Natural killer cell (primary cell): Measurements from ENCODE around the gene OR1N1. TPM values are rescaled to one million over a fixed set of nuclear protein-coding genes. Genes with fewer than 3 reads are reported as not detected.

Experiments used
- ATAC-seq, 3 donors: fragments of 150-1000 bp in 2 of 3; fragments of 200-7000 bp in 1 of 3; cut with Tn5 transposase; 1 replicate in 1 of 3; 2 replicates in 2 of 3; pipeline ENCODE4 v1.10.0; 2021; ENCODE audit warnings: mild to moderate bottlenecking in 2 of 3, moderate library complexity in 2 of 3
- DNase-seq, 2 donors: peaks; one replicate each; pipeline versions ENCODE4 v3.0.0 to v3.0.0-alpha.2; 2013 to 2021; ENCODE audit warnings: mixed read lengths in 1 of 2
- H3K27ac ChIP-seq: one replicate; pipeline ENCODE4 v1.5.1; 2013; ENCODE audit warnings: mild to moderate bottlenecking, low read length
- H3K27me3 ChIP-seq: one replicate; pipeline ENCODE4 v1.6.1; 2013; ENCODE audit warnings: low read length; ENCODE audit not compliant: control insufficient read depth, insufficient read depth
- H3K36me3 ChIP-seq: one replicate; pipeline ENCODE4 v1.6.1; 2013; ENCODE audit warnings: low read length; ENCODE audit not compliant: control insufficient read depth, insufficient read depth
- H3K4me1 ChIP-seq: one replicate; pipeline ENCODE4 v1.6.1; 2013; ENCODE audit warnings: low read length; ENCODE audit not compliant: control insufficient read depth, insufficient read depth
- H3K4me3 ChIP-seq: one replicate; pipeline ENCODE4 v1.5.1; 2013; ENCODE audit warnings: low read length
- H3K9me3 ChIP-seq: one replicate; pipeline ENCODE4 v1.6.1; 2013; ENCODE audit warnings: low read length; ENCODE audit not compliant: control insufficient read depth, insufficient read depth
- H3K27ac Mint-ChIP-seq, 2 donors: one replicate each; pipeline ENCODE4 v1.8.0; 2022; ENCODE audit warnings: mild to moderate bottlenecking in 2 of 2, mixed read lengths in 2 of 2, moderate library complexity in 1 of 2
- H3K27me3 Mint-ChIP-seq, 2 donors: one replicate each; pipeline ENCODE4 v1.8.0; 2022; ENCODE audit warnings: low read depth in 2 of 2, mixed read lengths in 2 of 2
- H3K36me3 Mint-ChIP-seq: one replicate; pipeline ENCODE4 v1.8.0; 2022; ENCODE audit warnings: mixed read lengths
- H3K4me1 Mint-ChIP-seq, 2 donors: one replicate each; pipeline ENCODE4 v1.8.0; 2022; ENCODE audit warnings: mixed read lengths in 2 of 2
- H3K4me3 Mint-ChIP-seq: one replicate; pipeline ENCODE4 v1.8.0; 2022; ENCODE audit warnings: mild to moderate bottlenecking, moderate library complexity, mixed read lengths
- H3K9me3 Mint-ChIP-seq, 2 donors: one replicate each; pipeline ENCODE4 v1.8.0; 2022; ENCODE audit warnings: mixed read lengths in 2 of 2
- WGBS: methylation state at CpG from one replicate; pipeline ENCODE4 v1.1.7; 2013; ENCODE audit warnings: missing lambda C conversion rate; ENCODE audit not compliant: insufficient coverage; 5-methylcytosine and 5-hydroxymethylcytosine counted together
- intact Hi-C: fragments of 100-400 bp; cut with micrococcal nuclease; formaldehyde crosslinking; loops from one replicate; pipeline ENCODE4 v1.14.2; 2022
- total RNA-seq, 4 donors: library from RNA; stranded (reverse); fragments of 120-200 nt in 1 of 4; gene quantifications; one replicate each; pipeline versions ENCODE4 v1.2.3 to v1.2.4, GENCODE V29; 2013 to 2022
- TF ChIP-seq, protein P1 (sequence below): fragments of 200-600 bp; IDR thresholded peaks from one replicate; pipeline ENCODE4 v1.8.0; 2022; ENCODE audit warnings: antibody characterized with exemption

OR1N1 gene
- total RNA-seq, 3 donors from 2014 or later (not counting 1 experiment from before 2014, with no cell fraction given): not detected

DNA sequence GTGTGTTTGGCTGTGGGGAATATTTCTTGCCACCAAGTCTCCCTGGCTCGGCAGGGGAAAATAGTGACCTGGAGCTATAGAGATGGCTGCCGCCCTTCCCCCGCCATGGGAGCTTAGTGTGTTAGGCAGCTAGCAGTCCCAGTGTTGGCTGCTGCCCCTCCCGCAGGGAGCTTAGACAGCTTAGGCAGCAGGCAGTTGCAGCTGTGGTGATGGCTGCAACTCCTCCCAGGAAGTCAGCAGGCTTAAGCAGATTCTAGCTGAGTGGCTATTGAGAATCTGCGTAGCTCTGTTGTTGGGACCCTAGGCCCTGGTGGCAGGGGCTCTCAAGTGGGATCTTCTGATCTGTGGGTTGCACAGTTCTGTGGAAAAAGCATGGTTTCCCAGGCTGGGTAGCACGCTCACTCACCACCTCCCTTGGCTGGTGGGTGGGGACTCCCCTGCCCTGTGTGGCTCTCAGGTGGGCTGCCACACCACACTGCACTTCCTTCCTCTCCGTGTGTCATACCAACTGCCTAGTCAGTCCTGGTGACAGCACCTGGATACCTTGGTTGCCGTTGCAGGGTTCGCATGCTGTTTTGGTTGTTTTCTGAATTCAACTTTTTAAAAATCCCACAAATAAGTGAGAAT is 35.2 kb upstream of the OR1N1 start:
- Mint-ChIP-seq H3K27ac (no peak overlapping the region), H3K27me3 (peaks cover 11 to 12% of the 10 kb centered on the region in 2 donors), H3K4me3 (no peak overlapping the region), H3K4me1 (no peaks in the 10 kb centered on the region), H3K36me3 (no peaks in the 10 kb centered on the region), H3K9me3 (peaks cover 2 to 3% of the 10 kb centered on the region in 2 donors)
- Histone ChIP-seq H3K36me3 (no peaks in the 10 kb centered on the region), H3K4me1 (no peaks in the 10 kb centered on the region), H3K4me3 (no peak overlapping the region), H3K27me3 (peaks cover 5% of the 10 kb centered on the region), H3K27ac (no peak overlapping the region), H3K9me3 (no peaks in the 10 kb centered on the region)
- 54% methylated on average over 9 of the region's 9 CpGs for whole genome bisulfite sequencing
- ATAC-seq: no peak
- DNase-seq: peak in 1 of 2 donors; percentile 16
- intact Hi-C loops: no loop called here
- TF ChIP-seq, protein P1, sequence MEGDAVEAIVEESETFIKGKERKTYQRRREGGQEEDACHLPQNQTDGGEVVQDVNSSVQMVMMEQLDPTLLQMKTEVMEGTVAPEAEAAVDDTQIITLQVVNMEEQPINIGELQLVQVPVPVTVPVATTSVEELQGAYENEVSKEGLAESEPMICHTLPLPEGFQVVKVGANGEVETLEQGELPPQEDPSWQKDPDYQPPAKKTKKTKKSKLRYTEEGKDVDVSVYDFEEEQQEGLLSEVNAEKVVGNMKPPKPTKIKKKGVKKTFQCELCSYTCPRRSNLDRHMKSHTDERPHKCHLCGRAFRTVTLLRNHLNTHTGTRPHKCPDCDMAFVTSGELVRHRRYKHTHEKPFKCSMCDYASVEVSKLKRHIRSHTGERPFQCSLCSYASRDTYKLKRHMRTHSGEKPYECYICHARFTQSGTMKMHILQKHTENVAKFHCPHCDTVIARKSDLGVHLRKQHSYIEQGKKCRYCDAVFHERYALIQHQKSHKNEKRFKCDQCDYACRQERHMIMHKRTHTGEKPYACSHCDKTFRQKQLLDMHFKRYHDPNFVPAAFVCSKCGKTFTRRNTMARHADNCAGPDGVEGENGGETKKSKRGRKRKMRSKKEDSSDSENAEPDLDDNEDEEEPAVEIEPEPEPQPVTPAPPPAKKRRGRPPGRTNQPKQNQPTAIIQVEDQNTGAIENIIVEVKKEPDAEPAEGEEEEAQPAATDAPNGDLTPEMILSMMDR: no peak

DNA sequence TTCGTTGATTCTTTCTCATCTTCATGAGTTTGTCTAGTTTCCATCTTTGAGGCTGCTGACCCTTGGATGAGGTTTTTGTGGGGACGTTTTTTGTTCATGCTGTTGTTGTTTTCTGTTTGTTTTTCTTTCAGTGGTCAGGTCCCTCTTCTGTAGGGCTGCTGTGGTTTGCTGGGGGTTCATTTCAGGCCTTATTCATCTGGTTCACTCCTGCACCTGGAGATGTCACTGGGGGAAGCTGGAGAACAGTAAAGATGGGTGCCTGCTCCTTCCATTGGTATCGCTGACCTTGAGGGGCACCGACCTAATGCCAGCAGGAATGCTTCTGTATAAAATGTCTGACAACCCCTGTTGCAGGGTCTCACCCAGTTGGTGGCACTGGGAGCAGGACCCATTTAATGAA is 34.4 kb upstream of the OR1N1 start:
- H3K27ac ChIP-seq: no peak overlapping the region
- H3K36me3 ChIP-seq: no peaks in the 10 kb centered on the region
- peaks cover 11 to 12% of the 10 kb centered on the region in 2 donors for H3K27me3 Mint-ChIP-seq
- intact Hi-C loops: no loop called here
- ATAC-seq (no peak), DNase-seq (no peak)
- H3K9me3 Mint-ChIP-seq: peaks cover 2 to 3% of the 10 kb centered on the region in 2 donors
- peaks cover 5% of the 10 kb centered on the region for H3K27me3 ChIP-seq
- H3K27ac Mint-ChIP-seq: no peak overlapping the region
- no peaks in the 10 kb centered on the region for H3K4me1 ChIP-seq
- no peaks in the 10 kb centered on the region for H3K36me3 Mint-ChIP-seq
- H3K4me3 ChIP-seq: no peak overlapping the region
- 77% methylated on average over 4 of the region's 4 CpGs for WGBS
- no peaks in the 10 kb centered on the region for H3K4me1 Mint-ChIP-seq
- no peaks in the 10 kb centered on the region for H3K9me3 ChIP-seq
- H3K4me3 Mint-ChIP-seq: no peak overlapping the region
- TF ChIP-seq, protein P1: no peak

DNA sequence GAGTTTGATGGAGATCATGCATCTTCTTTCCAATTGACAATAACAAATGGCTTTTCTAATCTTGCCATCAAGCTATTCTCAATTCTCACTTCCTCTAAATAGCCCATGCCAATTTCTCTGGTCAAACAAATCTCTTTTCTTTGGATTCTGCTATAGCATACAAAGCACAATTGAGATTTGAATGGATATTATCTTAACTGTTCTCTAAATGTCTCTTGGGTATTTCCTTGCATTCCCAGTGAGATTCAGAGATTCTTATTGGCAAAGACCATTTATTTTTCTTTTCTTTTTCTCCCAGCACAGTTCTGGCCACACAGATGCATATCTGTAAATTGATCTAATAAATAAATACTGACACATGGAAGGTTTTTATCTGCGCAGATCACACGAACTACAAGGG is 25.7 kb upstream of the OR1N1 start, which contains the start of gene OR1N2:
Gene OR1N2 (plus strand): TSS at position 301 of the 400 bp plus-strand sequence. CDS start 100 bp downstream, outside the sequence.
- no peaks in the 10 kb centered on the region for H3K4me1 ChIP-seq
- no peaks in the 10 kb centered on the region for H3K36me3 ChIP-seq
- TF ChIP-seq, protein P1: no peak
- Mint-ChIP-seq H3K27ac (no peak within 1 kb of the TSS), H3K36me3 (no peaks in the 10 kb centered on the region), H3K27me3 (peaks cover 11 to 61% of the 10 kb centered on the region in 2 donors), H3K9me3 (peaks cover 0 to 2% of the 10 kb centered on the region in 2 donors), H3K4me1 (no peaks in the 10 kb centered on the region), H3K4me3 (no peak within 1 kb of the TSS)
- H3K9me3 ChIP-seq: peaks cover 2% of the 10 kb centered on the region
- H3K27ac ChIP-seq: no peak within 1 kb of the TSS
- 64% methylated on average over 2 of the region's 2 CpGs for WGBS
- no peak for DNase-seq
- no peak for ATAC-seq
- H3K4me3 ChIP-seq: no peak within 1 kb of the TSS
- H3K27me3 ChIP-seq: no peaks in the 10 kb centered on the region
- intact Hi-C loops: no loop called here

DNA sequence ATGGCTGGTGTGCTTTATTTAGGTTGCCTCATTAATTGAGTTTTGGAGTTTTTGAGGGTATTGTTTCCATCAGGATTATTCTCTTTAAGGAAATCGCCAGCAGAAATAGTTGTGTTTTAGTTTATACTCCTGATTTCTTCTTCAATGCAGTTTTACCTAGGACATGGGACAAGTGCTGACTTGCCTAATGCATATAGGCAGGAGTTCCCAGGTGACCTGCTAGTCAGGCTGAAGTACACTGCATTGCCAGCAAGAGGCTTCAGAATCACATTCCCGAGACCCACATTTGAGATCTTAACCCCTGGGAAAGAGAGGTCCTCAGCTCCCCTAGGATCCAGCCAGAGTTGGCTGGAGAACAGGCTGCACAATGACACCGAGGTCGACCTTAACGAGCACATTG is 24.3 kb upstream of the OR1N1 start:
- DNase-seq (no peak), ATAC-seq (peak in 1 of 3 donors; percentile 17)
- Histone ChIP-seq H3K4me3 (no peak overlapping the region), H3K9me3 (peaks cover 2% of the 10 kb centered on the region), H3K36me3 (no peaks in the 10 kb centered on the region), H3K27me3 (no peaks in the 10 kb centered on the region), H3K4me1 (no peaks in the 10 kb centered on the region), H3K27ac (no peak overlapping the region)
- Mint-ChIP-seq H3K4me1 (no peaks in the 10 kb centered on the region), H3K27ac (no peak overlapping the region), H3K36me3 (no peaks in the 10 kb centered on the region), H3K4me3 (no peak overlapping the region), H3K9me3 (peaks cover 0 to 2% of the 10 kb centered on the region in 2 donors), H3K27me3 (peaks cover 11 to 61% of the 10 kb centered on the region in 2 donors)
- TF ChIP-seq, protein P1: no peak
- WGBS: 74% methylated on average over 5 of the region's 5 CpGs
- intact Hi-C loops: no loop called here
